B cell (primary cell): ENCODE data around the gene MON2.

ENCODE experiments used
- EZH2 ChIP-seq: IDR thresholded peaks from 2 replicates; pipeline ENCODE4 v1.6.1; 2012; ENCODE audit warnings: borderline replicate concordance, low read depth, mild to moderate bottlenecking, moderate library complexity, low read length; ENCODE audit not compliant: insufficient read depth, poor library complexity, severe bottlenecking
- TF ChIP-seq, protein P1 (sequence below): fragments of 200-600 bp; IDR thresholded peaks from one replicate; pipeline ENCODE4 v1.8.0; 2022; ENCODE audit warnings: antibody characterized with exemption, mild to moderate bottlenecking

DNA sequence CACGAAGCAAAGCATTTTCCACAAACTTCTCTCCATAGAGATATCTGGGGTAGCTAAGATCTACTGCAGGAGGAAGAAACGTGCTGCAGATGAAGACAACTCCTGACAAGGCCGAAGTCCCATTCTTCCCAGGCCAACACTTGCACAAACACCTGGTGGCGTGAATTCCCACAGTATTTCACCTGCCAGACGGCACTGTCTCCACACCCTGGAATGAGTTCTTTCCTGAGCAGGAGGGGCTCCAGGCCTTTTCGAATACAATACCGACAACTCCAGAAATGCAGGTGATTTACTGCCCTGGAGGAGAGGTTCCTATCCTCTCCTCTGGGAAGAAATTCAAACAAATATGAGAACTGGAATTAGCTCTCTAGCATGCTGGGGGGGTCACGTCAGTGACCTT is 179.9 kb downstream of the MON2 start:
- TF ChIP-seq, protein P1, sequence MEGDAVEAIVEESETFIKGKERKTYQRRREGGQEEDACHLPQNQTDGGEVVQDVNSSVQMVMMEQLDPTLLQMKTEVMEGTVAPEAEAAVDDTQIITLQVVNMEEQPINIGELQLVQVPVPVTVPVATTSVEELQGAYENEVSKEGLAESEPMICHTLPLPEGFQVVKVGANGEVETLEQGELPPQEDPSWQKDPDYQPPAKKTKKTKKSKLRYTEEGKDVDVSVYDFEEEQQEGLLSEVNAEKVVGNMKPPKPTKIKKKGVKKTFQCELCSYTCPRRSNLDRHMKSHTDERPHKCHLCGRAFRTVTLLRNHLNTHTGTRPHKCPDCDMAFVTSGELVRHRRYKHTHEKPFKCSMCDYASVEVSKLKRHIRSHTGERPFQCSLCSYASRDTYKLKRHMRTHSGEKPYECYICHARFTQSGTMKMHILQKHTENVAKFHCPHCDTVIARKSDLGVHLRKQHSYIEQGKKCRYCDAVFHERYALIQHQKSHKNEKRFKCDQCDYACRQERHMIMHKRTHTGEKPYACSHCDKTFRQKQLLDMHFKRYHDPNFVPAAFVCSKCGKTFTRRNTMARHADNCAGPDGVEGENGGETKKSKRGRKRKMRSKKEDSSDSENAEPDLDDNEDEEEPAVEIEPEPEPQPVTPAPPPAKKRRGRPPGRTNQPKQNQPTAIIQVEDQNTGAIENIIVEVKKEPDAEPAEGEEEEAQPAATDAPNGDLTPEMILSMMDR = no peak
- no peak for TF ChIP-seq EZH2
